ENCODE measurements around the gene BTN2A1.

The BTN2A1 gene

DNA sequence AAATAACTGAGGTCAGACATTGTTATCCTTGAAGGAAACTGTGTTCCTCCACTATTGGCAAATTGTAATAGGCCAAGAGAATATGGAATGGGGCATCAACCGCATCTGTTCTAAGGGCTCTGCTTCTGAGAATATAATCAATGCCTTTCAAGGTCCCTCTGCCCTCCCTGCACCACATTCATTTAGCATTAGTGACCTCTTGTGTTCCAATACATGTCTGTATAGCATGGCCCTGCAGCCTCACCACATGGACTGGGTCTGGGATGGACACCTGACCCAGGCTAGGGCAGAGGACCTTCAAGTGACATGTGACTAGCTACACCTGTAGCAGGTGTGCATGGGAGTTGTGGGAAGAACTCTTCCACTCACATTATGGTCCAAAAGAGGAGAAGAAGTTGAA is 41.5 kb upstream of the BTN2A1 start:
- no peak for TF ChIP-seq TCF12 (IDR thresholded peaks at IDR 0.05; ENCODE audit: low read depth)
- TF ChIP-seq EP300 (IDR thresholded peaks at IDR 0.05; ENCODE audit: borderline replicate concordance): no peak
- TF ChIP-seq FOXM1 (IDR thresholded peaks at IDR 0.05; ENCODE audit: borderline replicate concordance, low read depth): no peak
- no peak for TF ChIP-seq NFIC (IDR thresholded peaks at IDR 0.05)
- TF ChIP-seq, protein P1, sequence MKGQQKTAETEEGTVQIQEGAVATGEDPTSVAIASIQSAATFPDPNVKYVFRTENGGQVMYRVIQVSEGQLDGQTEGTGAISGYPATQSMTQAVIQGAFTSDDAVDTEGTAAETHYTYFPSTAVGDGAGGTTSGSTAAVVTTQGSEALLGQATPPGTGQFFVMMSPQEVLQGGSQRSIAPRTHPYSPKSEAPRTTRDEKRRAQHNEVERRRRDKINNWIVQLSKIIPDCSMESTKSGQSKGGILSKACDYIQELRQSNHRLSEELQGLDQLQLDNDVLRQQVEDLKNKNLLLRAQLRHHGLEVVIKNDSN (IDR thresholded peaks at IDR 0.05): no peak
- TF ChIP-seq, protein P2, sequence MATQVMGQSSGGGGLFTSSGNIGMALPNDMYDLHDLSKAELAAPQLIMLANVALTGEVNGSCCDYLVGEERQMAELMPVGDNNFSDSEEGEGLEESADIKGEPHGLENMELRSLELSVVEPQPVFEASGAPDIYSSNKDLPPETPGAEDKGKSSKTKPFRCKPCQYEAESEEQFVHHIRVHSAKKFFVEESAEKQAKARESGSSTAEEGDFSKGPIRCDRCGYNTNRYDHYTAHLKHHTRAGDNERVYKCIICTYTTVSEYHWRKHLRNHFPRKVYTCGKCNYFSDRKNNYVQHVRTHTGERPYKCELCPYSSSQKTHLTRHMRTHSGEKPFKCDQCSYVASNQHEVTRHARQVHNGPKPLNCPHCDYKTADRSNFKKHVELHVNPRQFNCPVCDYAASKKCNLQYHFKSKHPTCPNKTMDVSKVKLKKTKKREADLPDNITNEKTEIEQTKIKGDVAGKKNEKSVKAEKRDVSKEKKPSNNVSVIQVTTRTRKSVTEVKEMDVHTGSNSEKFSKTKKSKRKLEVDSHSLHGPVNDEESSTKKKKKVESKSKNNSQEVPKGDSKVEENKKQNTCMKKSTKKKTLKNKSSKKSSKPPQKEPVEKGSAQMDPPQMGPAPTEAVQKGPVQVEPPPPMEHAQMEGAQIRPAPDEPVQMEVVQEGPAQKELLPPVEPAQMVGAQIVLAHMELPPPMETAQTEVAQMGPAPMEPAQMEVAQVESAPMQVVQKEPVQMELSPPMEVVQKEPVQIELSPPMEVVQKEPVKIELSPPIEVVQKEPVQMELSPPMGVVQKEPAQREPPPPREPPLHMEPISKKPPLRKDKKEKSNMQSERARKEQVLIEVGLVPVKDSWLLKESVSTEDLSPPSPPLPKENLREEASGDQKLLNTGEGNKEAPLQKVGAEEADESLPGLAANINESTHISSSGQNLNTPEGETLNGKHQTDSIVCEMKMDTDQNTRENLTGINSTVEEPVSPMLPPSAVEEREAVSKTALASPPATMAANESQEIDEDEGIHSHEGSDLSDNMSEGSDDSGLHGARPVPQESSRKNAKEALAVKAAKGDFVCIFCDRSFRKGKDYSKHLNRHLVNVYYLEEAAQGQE (IDR thresholded peaks at IDR 0.05; ENCODE audit: low read depth): no peak
- TF ChIP-seq EGR1 (IDR thresholded peaks at IDR 0.05): no peak

DNA sequence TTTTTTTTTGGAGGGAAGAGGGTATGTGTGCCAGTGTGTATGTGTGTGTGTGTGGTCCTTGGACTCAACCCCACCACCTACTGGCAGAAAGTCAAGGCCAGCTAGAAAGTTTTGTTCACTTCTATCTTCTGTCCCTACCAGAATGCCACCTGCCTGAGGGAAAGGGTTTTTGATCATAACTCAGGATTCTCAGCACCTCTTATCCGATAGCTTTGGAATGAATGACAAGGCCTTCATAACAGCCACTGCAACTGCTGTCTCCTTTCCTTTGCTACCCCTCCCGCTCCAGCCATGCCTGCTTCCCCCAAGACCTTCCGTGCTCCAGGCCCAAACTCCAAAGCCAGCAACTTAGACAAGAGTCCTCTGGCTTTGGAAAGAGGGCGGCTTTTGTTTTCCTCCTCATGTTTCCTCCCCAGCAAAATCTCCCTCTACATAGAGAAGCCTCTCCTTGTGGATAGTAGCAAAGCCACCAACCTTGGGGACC is 37.0 kb upstream of the BTN2A1 start:
- TF ChIP-seq, protein P1 (IDR thresholded peaks at IDR 0.05): no peak
- peak; percentile 19; the same call in 1 of the 2 replicates for TF ChIP-seq RAD21 (IDR thresholded peaks at IDR 0.05; ENCODE audit: low read depth)

DNA sequence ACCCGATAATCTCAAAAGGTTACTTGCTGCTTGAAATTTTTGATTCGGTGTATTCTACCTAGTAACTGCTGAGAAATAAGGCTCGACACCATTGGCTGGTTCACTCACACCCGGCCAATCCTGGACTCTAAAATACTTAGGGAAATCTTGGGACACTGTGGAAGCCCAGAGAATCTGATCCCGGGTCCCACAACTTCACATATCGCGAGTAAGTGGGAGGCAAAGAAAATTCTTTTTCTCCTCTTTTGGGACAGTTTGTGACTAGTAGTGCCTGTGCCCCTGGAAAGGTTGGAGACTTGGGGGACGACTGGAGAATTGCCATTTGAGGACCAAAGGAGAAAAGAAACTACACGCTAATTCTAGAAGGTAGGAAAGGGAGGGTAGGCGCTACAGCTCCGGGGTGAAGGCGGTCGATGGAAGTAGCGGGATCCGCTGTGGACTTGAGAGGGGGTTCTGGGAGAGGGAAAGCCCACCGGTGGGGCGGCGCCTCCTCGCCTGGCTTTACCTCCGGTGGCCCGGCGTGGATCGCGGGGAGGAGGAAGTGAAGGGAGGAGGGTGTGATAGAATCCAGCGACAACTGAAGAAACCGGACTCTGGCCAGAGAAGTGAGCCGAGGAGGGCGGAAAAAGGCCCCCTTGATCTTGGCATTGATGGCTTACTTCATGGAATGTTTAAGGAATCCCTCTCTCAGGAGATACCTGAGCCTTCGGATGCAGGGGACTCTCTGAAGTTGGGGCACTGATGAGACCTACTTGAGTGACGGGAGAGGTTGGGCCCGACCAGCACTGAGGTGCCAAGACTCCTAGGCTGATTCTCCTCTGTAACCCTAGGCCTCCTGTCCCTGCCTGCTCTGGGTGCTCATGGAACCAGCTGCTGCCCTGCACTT is 36.3 kb upstream of the BTN2A1 start:
- no peak for TF ChIP-seq TCF12 (IDR thresholded peaks at IDR 0.05; ENCODE audit: low read depth)
- no peak for TF ChIP-seq CEBPB (IDR thresholded peaks at IDR 0.05)
- peak; percentile 80 for TF ChIP-seq CREB1 (IDR thresholded peaks at IDR 0.05; ENCODE audit: low read depth)
- 0 out of 2 replicates have a peak, but pooled peaks have one; percentile 23 for TF ChIP-seq TAF1 (IDR thresholded peaks at IDR 0.05; ENCODE audit: low read depth)
- TF ChIP-seq, protein P2 (IDR thresholded peaks at IDR 0.05; ENCODE audit: low read depth): no peak
- TF ChIP-seq, protein P3, sequence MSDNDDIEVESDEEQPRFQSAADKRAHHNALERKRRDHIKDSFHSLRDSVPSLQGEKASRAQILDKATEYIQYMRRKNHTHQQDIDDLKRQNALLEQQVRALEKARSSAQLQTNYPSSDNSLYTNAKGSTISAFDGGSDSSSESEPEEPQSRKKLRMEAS (IDR thresholded peaks at IDR 0.05): 0 out of 2 replicates have a peak, but pooled peaks have one; percentile 39
- TF ChIP-seq, protein P1 (IDR thresholded peaks at IDR 0.05): no peak
- TF ChIP-seq ZBTB7A (IDR thresholded peaks at IDR 0.05; ENCODE audit: low read depth): peak; percentile 70

DNA sequence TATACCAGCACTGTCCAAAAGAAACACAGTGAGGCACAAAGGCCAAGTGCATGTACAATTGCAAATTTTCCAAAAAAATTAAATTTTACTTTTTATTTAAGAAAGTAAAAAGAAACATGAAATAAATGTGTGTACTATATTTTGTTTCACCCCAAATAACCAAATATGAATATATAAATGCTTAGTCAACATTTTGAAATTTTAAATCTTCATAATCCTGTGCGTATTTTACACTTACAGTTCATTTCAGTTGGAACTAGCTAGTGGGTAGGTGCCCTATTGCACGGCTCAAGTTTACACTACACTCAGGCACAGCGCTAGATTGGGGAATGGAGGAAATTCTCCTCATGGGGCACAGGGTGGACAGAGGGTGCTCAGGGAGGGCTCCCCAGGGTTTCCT is 35.4 kb upstream of the BTN2A1 start:
- TF ChIP-seq TCF12 (IDR thresholded peaks at IDR 0.05; ENCODE audit: low read depth) (no peak), CREB1 (IDR thresholded peaks at IDR 0.05; ENCODE audit: low read depth) (no peak), TEAD4 (IDR thresholded peaks at IDR 0.05) (no peak), FOXM1 (IDR thresholded peaks at IDR 0.05; ENCODE audit: borderline replicate concordance, low read depth) (no peak), EGR1 (IDR thresholded peaks at IDR 0.05) (no peak), TAF1 (IDR thresholded peaks at IDR 0.05; ENCODE audit: low read depth) (no peak), ZBTB7A (IDR thresholded peaks at IDR 0.05; ENCODE audit: low read depth) (no peak), NFIC (IDR thresholded peaks at IDR 0.05) (no peak), RAD21 (IDR thresholded peaks at IDR 0.05; ENCODE audit: low read depth) (no peak), CEBPB (IDR thresholded peaks at IDR 0.05) (no peak), EP300 (IDR thresholded peaks at IDR 0.05; ENCODE audit: borderline replicate concordance) (no peak), YY1 (IDR thresholded peaks at IDR 0.05; ENCODE audit: low read depth) (no peak)
- TF ChIP-seq, protein P2 (IDR thresholded peaks at IDR 0.05; ENCODE audit: low read depth): no peak
- TF ChIP-seq, protein P3 (IDR thresholded peaks at IDR 0.05): no peak
- TF ChIP-seq, protein P1 (IDR thresholded peaks at IDR 0.05): no peak
